SU-DHL-6 (cell line): ENCODE data around the gene TPRX1.

ENCODE experiments used
- H2AFZ ChIP-seq: fragments of 200-600 bp; sonication (generic); 2 replicates; pipeline ENCODE4 v1.6.1; 2014; ENCODE audit warnings: low read depth, mild to moderate bottlenecking, moderate library complexity, mixed read lengths, antibody characterized with exemption, low read length; ENCODE audit not compliant: severe bottlenecking
- H3F3A ChIP-seq: fragments of 200-600 bp; shearing (Covaris generic); 2 replicates; pipeline ENCODE4 v1.6.0; 2016; ENCODE audit warnings: antibody characterized with exemption, mild to moderate bottlenecking; ENCODE audit not compliant: insufficient read depth
- H3K27ac ChIP-seq: fragments of 200-600 bp; sonication (generic); 2 replicates; pipeline ENCODE4 v1.5.1; 2016; ENCODE audit warnings: low read depth, mild to moderate bottlenecking, low read length, moderate library complexity, mixed read lengths
- H3K27me3 ChIP-seq: fragments of 200-600 bp; sonication (generic), shearing (Covaris generic); 2 replicates; pipeline ENCODE4 v1.6.0; 2014; ENCODE audit warnings: mild to moderate bottlenecking, low read length
- H3K36me3 ChIP-seq: fragments of 200-600 bp; sonication (generic); 2 replicates; pipeline ENCODE4 v1.6.1; 2014; ENCODE audit warnings: mild to moderate bottlenecking, low read length, mixed read lengths
- H3K4me2 ChIP-seq: fragments of 300-600, 200-600 bp; shearing (Covaris generic), sonication (generic); 2 replicates; pipeline ENCODE4 v1.6.0; 2014; ENCODE audit warnings: low read length, low read depth, mild to moderate bottlenecking; ENCODE audit not compliant: poor library complexity, severe bottlenecking
- H3K4me3 ChIP-seq: fragments of 200-600 bp; sonication (generic); 2 replicates; pipeline ENCODE4 v1.5.1; 2014; ENCODE audit warnings: antibody characterized with exemption, low read length, mild to moderate bottlenecking, mixed read lengths; ENCODE audit not compliant: insufficient read depth, poor library complexity, severe bottlenecking
- H3K79me2 ChIP-seq: fragments of 200-600 bp; sonication (generic); 2 replicates; pipeline ENCODE4 v1.6.1; 2014; ENCODE audit warnings: mild to moderate bottlenecking, low read length, moderate library complexity; ENCODE audit not compliant: insufficient read depth
- H3K9ac ChIP-seq: fragments of 200-600 bp; sonication (generic); 2 replicates; pipeline ENCODE4 v1.7.0; 2014; ENCODE audit warnings: mild to moderate bottlenecking, low read length
- H3K9me2 ChIP-seq: fragments of 200-600 bp; sonication (generic); replicated peaks from 2 replicates; pipeline ENCODE4 v1.6.1; 2014; ENCODE audit warnings: low read length; ENCODE audit not compliant: insufficient read depth
- H3K9me3 ChIP-seq: fragments of 200-600 bp; sonication (generic); 2 replicates; pipeline ENCODE4 v1.6.1; 2014; ENCODE audit warnings: low read length, mixed read lengths; ENCODE audit not compliant: insufficient read depth
- H4K20me1 ChIP-seq: fragments of 200-600 bp; sonication (generic); 2 replicates; pipeline ENCODE4 v1.6.1; 2014; ENCODE audit warnings: low read depth, mild to moderate bottlenecking, antibody characterized with exemption, low read length, moderate library complexity, mixed read lengths
- CTCF ChIP-seq: fragments of 200-600 bp; sonication (generic); IDR thresholded peaks from one replicate; pipeline ENCODE4 v1.5.1; 2017; ENCODE audit warnings: antibody characterized with exemption, mild to moderate bottlenecking, low read length, moderate library complexity; ENCODE audit not compliant: insufficient read depth, poor library complexity, severe bottlenecking
- EZH2phosphoT487 ChIP-seq: fragments of 200-600 bp; sonication (generic), shearing (Covaris generic); conservative IDR thresholded peaks from 2 replicates; pipeline ENCODE4 v1.6.1; 2018; ENCODE audit warnings: mild to moderate bottlenecking, antibody characterized with exemption, low read length, moderate library complexity, mixed read lengths

The TPRX1 gene

GRCh38 chr19:47761566-47761965 is 42.8 kb downstream of the TPRX1 start:
- Histone ChIP-seq H3K4me3 (no peak overlapping the region), H3K9ac (no peak overlapping the region), H3K9me2 (no peaks in the 10 kb centered on the region), H3F3A (no peaks in the 10 kb centered on the region), H3K4me2 (no peak overlapping the region), H3K27me3 (no peaks in the 10 kb centered on the region), H3K79me2 (no peaks in the 10 kb centered on the region), H3K9me3 (no peaks in the 10 kb centered on the region), H4K20me1 (no peaks in the 10 kb centered on the region), H2AFZ (no peak overlapping the region), H3K36me3 (0 out of 2 replicates have a peak, but pooled peaks cover 3% of the 10 kb centered on the region), H3K27ac (no peak overlapping the region)
- no peak for TF ChIP-seq EZH2phosphoT487
- TF ChIP-seq CTCF = no peak

GRCh38 chr19:47760632-47760999 is 43.7 kb downstream of the TPRX1 start:
- Histone ChIP-seq H2AFZ (no peak overlapping the region), H3F3A (no peaks in the 10 kb centered on the region), H3K9me2 (no peaks in the 10 kb centered on the region), H3K9me3 (no peaks in the 10 kb centered on the region), H4K20me1 (no peaks in the 10 kb centered on the region), H3K4me3 (no peak overlapping the region), H3K9ac (no peak overlapping the region), H3K27ac (no peak overlapping the region), H3K79me2 (no peaks in the 10 kb centered on the region), H3K27me3 (no peaks in the 10 kb centered on the region), H3K4me2 (no peak overlapping the region), H3K36me3 (0 out of 2 replicates have a peak, but pooled peaks cover 3% of the 10 kb centered on the region)
- TF ChIP-seq EZH2phosphoT487 (no peak), CTCF (no peak)

GRCh38 chr19:47758443-47758804 is 45.9 kb downstream of the TPRX1 start:
- Histone ChIP-seq H3K9me2 (no peaks in the 10 kb centered on the region), H3K9me3 (no peaks in the 10 kb centered on the region), H3K4me3 (no peak overlapping the region), H3K4me2 (no peak overlapping the region), H3K79me2 (no peaks in the 10 kb centered on the region), H3K36me3 (0 out of 2 replicates have a peak, but pooled peaks cover 3% of the 10 kb centered on the region), H3K27ac (no peak overlapping the region), H3K9ac (no peak overlapping the region), H3K27me3 (no peaks in the 10 kb centered on the region), H2AFZ (no peak overlapping the region), H3F3A (no peaks in the 10 kb centered on the region), H4K20me1 (no peaks in the 10 kb centered on the region)
- TF ChIP-seq EZH2phosphoT487 = no peak
- no peak for TF ChIP-seq CTCF
